Sigmoid colon (tissue), 4 donors: ENCODE data around the gene WBP1L.

Experiments
- EP300 ChIP-seq, 4 donors: sonication (generic); formaldehyde crosslinking; IDR thresholded peaks; one replicate each; pipeline ENCODE4 v1.6.1; 2017; ENCODE audit warnings: antibody characterized with exemption in 4 of 4
- POLR2A ChIP-seq, 2 donors: fragments of 450-650 bp; IDR thresholded peaks; one replicate each; pipeline ENCODE4 v1.6.1; 2016; ENCODE audit warnings: antibody characterized with exemption in 2 of 2, mild to moderate bottlenecking in 2 of 2, moderate library complexity in 2 of 2
- POLR2AphosphoS5 ChIP-seq, 4 donors: sonication (generic); formaldehyde crosslinking; IDR thresholded peaks; one replicate each; pipeline ENCODE4 v1.6.1; 2017; ENCODE audit warnings: antibody characterized with exemption in 4 of 4
- TF ChIP-seq, protein P1 (sequence below), 4 experiments: fragments of 450-650 bp in 3 of 4; fragments of 200-600 bp in 1 of 4; IDR thresholded peaks; one replicate each; pipeline ENCODE4 v1.5.1; 2016 to 2019; ENCODE audit warnings: antibody characterized with exemption in 4 of 4, mild to moderate bottlenecking in 3 of 4, moderate library complexity in 2 of 4

DNA sequence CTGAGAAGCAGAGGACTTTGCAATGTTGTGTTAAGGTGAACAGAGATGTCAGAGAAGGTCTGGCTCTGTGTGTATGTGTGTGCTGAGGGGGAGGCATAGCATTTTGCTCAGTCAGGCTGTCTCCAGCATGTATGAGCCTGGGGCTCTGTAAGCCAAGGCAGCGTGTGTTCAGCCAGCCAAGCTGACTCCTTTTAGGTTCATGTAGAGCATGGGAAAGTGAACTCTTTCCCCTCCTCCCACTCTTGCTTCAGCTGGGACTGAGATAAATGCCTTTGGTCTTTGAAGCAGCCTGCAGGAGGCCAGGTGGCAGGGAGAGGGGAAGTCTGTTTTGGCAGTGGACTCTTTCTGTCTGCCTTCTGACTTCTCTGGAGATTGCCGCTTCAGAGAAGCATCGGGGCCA is 25.5 kb upstream of the WBP1L start:
- TF ChIP-seq POLR2AphosphoS5 (IDR thresholded peaks at IDR 0.05) = no peak
- TF ChIP-seq, protein P1, sequence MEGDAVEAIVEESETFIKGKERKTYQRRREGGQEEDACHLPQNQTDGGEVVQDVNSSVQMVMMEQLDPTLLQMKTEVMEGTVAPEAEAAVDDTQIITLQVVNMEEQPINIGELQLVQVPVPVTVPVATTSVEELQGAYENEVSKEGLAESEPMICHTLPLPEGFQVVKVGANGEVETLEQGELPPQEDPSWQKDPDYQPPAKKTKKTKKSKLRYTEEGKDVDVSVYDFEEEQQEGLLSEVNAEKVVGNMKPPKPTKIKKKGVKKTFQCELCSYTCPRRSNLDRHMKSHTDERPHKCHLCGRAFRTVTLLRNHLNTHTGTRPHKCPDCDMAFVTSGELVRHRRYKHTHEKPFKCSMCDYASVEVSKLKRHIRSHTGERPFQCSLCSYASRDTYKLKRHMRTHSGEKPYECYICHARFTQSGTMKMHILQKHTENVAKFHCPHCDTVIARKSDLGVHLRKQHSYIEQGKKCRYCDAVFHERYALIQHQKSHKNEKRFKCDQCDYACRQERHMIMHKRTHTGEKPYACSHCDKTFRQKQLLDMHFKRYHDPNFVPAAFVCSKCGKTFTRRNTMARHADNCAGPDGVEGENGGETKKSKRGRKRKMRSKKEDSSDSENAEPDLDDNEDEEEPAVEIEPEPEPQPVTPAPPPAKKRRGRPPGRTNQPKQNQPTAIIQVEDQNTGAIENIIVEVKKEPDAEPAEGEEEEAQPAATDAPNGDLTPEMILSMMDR (IDR thresholded peaks at IDR 0.05) = no peak
- no peak for TF ChIP-seq EP300 (IDR thresholded peaks at IDR 0.05)
- no peak for TF ChIP-seq POLR2A (IDR thresholded peaks at IDR 0.05)
